Coronary artery (tissue), 2 donors: ENCODE data around the gene SAE1.

Source experiments
- DNase-seq: peaks from one replicate; pipeline ENCODE4 v3.0.0-alpha.2; 2017; ENCODE audit warnings: low spot score
- H3K27ac ChIP-seq, 2 donors: fragments of 200-600 bp; sonication (generic); one replicate each; pipeline ENCODE4 v1.5.1; 2016 to 2019
- H3K4me3 ChIP-seq: fragments of 200-600 bp; sonication (generic); 2 replicates; pipeline ENCODE4 v1.5.1; 2016; ENCODE audit warnings: mild to moderate bottlenecking, moderate library complexity
- CTCF ChIP-seq: fragments of 200-600 bp; sonication (generic); IDR thresholded peaks from one replicate; pipeline ENCODE4 v1.5.1; 2019; ENCODE audit warnings: antibody characterized with exemption

The SAE1 gene

GRCh38 chr19:47210180-47210490, 79.5 kb downstream of the SAE1 start:
- Histone ChIP-seq H3K4me3 (no peak overlapping the region), H3K27ac (peak overlapping the region in 1 of 2 donors; percentile 56)
- DNase-seq, result no peak
- no peak for TF ChIP-seq CTCF

GRCh38 chr19:47210689-47211316, 80.2 kb downstream of the SAE1 start:
- H3K4me3 ChIP-seq, result no peak overlapping the region
- peak; percentile 79 for DNase-seq
- peak overlapping the region in 1 of 2 donors; percentile 56 for H3K27ac ChIP-seq
- peak; percentile 64 for TF ChIP-seq CTCF

GRCh38 chr19:47215581-47215980, 84.9 kb downstream of the SAE1 start:
- Histone ChIP-seq H3K27ac (no peak overlapping the region), H3K4me3 (no peak overlapping the region)
- no peak for TF ChIP-seq CTCF
- DNase-seq, result no peak

- no peak overlapping the region for H3K27ac ChIP-seq
- no peak overlapping the region for H3K4me3 ChIP-seq
- DNase-seq, result no peak
- TF ChIP-seq CTCF, result no peak
These were observed 90.6 kb downstream of the SAE1 start for GRCh38 chr19:47221080-47221841.

- TF ChIP-seq CTCF, result no peak
- no peak overlapping the region for H3K27ac ChIP-seq
- no peak for DNase-seq
- H3K4me3 ChIP-seq, result no peak overlapping the region
These were observed 91.3 kb downstream of the SAE1 start for GRCh38 chr19:47221890-47222289.

GRCh38 chr19:47225746-47226425, 95.3 kb downstream of the SAE1 start:
- Histone ChIP-seq H3K4me3 (peak overlapping the region; percentile 98), H3K27ac (peak overlapping the region; percentile 97 to 98)
- peak; percentile 23 for TF ChIP-seq CTCF
- peak; percentile 90 for DNase-seq
